H1 (cell line): Measurements from ENCODE around the gene PRSS53.

Experiments used
- CBX8 ChIP-seq: fragments of 300-800, 300-1000 bp; sonication (generic); IDR thresholded peaks from 2 replicates; pipeline ENCODE4 v1.7.1; 2016; ENCODE audit warnings: low read depth, low read length, borderline replicate concordance
- CTCF ChIP-seq, 3 experiments: IDR thresholded peaks; 1 replicate in 2 of 3; 2 replicates in 1 of 3; pipeline versions ENCODE4 v1.5.1 to v1.6.1; 2011; ENCODE audit warnings: low read length in 3 of 3, mild to moderate bottlenecking in 3 of 3, inconsistent platforms in 2 of 3, low read depth in 1 of 3, moderate library complexity in 1 of 3; ENCODE audit not compliant: insufficient read depth in 1 of 3; ENCODE audit errors: control extremely low read depth in 1 of 3
- HDAC6 ChIP-seq: IDR thresholded peaks from one replicate; pipeline ENCODE4 v1.7.1; 2012; ENCODE audit warnings: low read depth, mild to moderate bottlenecking, inconsistent platforms, low read length, moderate library complexity
- MAX ChIP-seq: IDR thresholded peaks from 2 replicates; pipeline ENCODE4 v1.6.1; 2012; ENCODE audit warnings: inconsistent platforms
- PHF8 ChIP-seq: fragments of 200-600 bp; sonication (generic); conservative IDR thresholded peaks from 2 replicates; pipeline ENCODE4 v1.7.1; 2012; ENCODE audit warnings: low read depth, mild to moderate bottlenecking, inconsistent platforms, low read length, moderate library complexity
- RXRA ChIP-seq: IDR thresholded peaks from 2 replicates; pipeline ENCODE4 v1.6.1; 2011; ENCODE audit warnings: low read depth, mild to moderate bottlenecking, low read length, moderate library complexity; ENCODE audit not compliant: insufficient read depth
- SP1 ChIP-seq: IDR thresholded peaks from 2 replicates; pipeline ENCODE4 v1.6.1; 2011; ENCODE audit warnings: low read depth, low read length
- USF2 ChIP-seq: IDR thresholded peaks from 2 replicates; pipeline ENCODE4 v1.6.1; 2011; ENCODE audit warnings: low read length, improper control_type of control experiment

GRCh38 chr16:31061126-31061812, 27.5 kb downstream of the PRSS53 start:
- TF ChIP-seq PHF8: no peak
- no peak for TF ChIP-seq USF2
- TF ChIP-seq CTCF (IDR thresholded peaks at IDR 0.05; ENCODE audit: control extremely low read depth in 1 of 3, insufficient read depth in 1 of 3, low read depth in 1 of 3, low read length in 3 of 3): no peak
- no peak for TF ChIP-seq CBX8
- TF ChIP-seq RXRA: no peak
- TF ChIP-seq MAX: no peak
- no peak for TF ChIP-seq HDAC6
- TF ChIP-seq SP1: no peak
